22Rv1 (cell line): ENCODE measurements around the gene FAM111B.
"Not testable (repeated sequence)": the region's sequence is repeated elsewhere in the genome, so short reads cannot be mapped to it uniquely, and the experiment has no call there.

Experiments
- CTCF ChIP-seq: fragments of 450-650 bp; IDR thresholded peaks from 2 replicates; pipeline ENCODE4 v1.5.1; 2017; ENCODE audit warnings: mild to moderate bottlenecking
- ZFX ChIP-seq: fragments of 450-650 bp; IDR thresholded peaks from 2 replicates; pipeline ENCODE4 v1.6.1; 2017; ENCODE audit warnings: antibody characterized with exemption, borderline replicate concordance

- TF ChIP-seq CTCF, ZFX: not testable (repeated sequence)
Measured at GRCh38 chr11:59060096-59060495, 46.9 kb upstream of the FAM111B start.
